GM18868 (cell line): Measurements from ENCODE around the gene LMO7.

Experiments used
- ATAC-seq: cut with Tn5 transposase; IDR thresholded peaks from one replicate; pipeline ENCODE4 v1.9.1; 2021; ENCODE audit warnings: mild to moderate bottlenecking, moderate library complexity; ENCODE audit not compliant: unreplicated experiment

LMO7 gene

GRCh38 chr13:75831389-75831788, 195.3 kb downstream of the LMO7 start:
- no peak for ATAC-seq

GRCh38 chr13:75832812-75833211, 196.7 kb downstream of the LMO7 start:
- ATAC-seq, result no peak

DNA sequence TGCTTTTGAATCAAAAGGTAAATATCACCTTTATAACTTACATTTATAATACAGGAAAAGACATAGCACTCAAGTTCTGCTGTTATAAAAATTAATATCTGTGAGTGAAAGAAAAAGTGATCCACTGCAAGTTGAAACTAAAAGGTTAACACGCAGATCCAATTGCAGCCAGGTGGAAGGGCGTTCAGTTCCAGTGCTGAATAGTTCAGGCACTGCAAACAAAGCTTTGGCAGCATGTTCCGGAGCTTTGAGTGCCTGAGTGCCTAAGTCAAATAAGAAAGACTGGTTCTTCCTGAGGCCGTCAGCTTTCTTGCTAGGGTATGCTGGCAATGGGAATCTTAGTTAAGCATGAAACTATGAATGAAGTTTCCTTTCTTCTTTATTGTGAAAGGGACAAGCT, 200.3 kb downstream of the LMO7 start:
- no peak for ATAC-seq

DNA sequence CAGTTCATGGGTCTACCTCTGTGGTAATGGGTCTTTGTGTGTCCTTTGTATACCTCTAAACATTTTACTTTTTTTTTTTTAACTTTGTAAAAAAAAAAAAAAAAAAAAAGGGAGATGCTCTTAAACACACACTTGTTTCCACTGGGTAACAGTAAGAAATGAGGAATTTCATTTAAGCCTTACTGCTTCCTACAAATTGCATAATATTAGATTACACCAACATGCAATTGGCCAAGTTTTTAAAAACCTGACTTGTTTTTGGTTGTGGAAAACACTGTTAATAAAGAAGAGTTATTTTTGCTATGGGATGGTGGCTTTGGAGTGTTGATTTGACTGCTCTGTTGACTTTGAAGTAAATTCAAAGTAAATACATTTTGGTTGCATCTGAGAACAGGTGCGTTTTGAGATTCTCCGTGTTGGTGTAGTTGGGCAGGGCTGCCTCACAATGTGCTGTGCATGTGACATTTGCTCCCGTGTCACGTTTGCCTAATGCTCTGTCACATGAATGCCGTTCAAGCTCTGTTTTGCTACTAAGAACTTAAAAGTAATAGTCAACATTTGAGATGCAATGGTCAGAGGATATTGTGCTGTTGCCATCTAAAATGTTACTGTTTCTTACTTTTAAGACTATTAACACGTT, 202.4 kb downstream of the LMO7 start:
- no peak for ATAC-seq

DNA sequence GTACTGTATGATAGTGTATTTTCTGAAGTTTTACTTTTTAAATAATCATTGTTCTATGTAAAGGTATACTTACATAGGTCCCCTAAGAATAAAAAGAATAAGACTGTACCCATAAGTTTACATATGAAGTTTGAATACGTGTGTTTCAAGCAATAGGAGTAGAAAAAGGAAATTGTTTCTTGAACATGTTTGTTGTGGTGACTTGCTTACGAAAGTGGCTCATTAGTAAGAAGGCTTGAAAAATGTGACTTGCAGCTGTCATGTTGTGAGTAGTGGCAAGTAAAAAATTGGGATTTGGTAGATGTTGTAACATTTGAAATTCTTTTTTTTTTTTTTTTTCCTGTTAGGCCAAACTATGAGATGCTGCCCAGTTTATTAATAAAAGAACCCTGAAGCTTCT, 203.3 kb downstream of the LMO7 start:
- ATAC-seq, result no peak

DNA sequence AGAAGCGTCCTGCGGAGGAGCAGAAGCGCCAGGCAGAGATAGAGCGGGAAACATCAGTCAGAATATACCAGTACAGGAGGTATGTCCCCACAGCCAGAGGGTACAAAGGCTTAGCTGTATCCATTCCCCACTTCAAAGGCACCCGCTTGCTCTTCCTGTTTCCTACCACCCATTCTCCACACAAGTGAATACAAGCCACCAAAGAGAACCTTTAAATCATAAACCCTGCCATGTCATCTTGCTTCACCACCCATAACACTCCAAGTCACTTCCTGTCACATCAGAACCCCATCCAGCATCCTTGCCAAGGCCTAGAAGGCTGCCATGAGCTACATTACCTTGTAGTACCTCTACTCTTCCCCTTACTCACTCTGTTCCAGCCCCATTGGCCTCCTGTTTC, 205.8 kb downstream of the LMO7 start:
- ATAC-seq, result no peak

GRCh38 chr13:75843074-75843473, 206.9 kb downstream of the LMO7 start:
- ATAC-seq, result no peak

- no peak for ATAC-seq
Observed at GRCh38 chr13:75843991-75844390, 207.9 kb downstream of the LMO7 start.

DNA sequence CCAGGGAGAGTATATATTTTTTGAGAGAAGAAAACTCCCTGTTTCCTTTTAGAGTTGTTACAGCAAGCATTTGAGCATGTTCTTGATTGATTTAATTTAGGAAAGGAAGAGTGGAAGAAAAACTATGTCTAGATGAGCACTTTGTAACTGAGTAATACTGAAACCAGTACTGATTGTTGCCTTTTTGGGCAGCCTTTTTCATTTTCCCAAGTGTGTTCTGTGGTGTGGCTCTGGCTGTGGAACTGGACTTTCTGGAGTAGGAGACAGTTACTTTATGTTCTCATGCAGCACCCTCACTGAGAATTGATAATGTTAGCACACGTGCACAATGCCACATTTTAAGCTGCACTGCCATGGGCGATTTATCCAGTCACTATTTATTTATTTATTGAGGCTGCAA, 211.5 kb downstream of the LMO7 start:
- no peak for ATAC-seq

GRCh38 chr13:75850916-75851315, 214.8 kb downstream of the LMO7 start:
- ATAC-seq, result no peak

GRCh38 chr13:75855216-75855615, 219.1 kb downstream of the LMO7 start:
- ATAC-seq, result no peak

- ATAC-seq, result no peak
Observed at GRCh38 chr13:75855847-75856246, 219.7 kb downstream of the LMO7 start.

- ATAC-seq, result no peak
Observed at GRCh38 chr13:75857291-75857690, 221.2 kb downstream of the LMO7 start.

DNA sequence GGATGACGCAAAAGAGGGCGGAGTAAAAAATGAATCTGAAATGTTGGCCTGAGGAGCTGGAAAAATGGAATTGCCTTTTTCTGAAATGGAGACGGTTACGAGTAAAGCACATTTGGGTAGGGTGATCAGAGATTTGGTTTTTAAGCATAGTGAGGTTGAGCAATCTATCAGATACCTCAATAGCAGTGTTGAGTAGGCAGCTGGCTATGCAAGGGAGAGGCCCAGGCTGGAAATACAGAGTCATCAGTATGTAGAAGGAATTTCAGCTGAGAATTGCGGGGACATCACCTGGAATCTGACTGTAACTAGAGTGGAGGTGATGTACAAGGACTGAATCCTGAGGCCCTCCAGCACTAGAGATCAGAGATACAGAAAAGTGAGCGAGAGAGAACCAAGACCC, 224.8 kb downstream of the LMO7 start:
- ATAC-seq, result no peak

- peak; percentile 45 for ATAC-seq
Observed at GRCh38 chr13:75861786-75862185, 225.7 kb downstream of the LMO7 start.

DNA sequence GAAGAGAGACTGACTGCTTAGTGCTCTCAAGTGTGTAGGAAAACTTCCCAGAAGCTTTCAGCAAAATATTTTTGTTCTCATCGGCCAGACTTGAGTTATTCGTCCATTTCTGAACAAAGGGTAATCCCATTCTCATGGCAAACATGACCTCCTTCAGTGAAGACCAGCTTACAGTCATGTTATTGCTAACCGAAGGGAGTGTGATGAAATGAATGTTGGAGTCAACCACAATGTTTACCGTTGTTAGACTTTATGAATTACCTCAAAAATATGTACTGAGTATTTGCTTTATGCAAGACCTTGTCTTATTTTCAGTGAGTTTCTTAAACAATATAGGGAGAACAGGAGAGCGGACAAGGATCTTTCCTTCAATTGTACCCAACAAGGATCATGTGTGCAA, 228.6 kb downstream of the LMO7 start:
- no peak for ATAC-seq

DNA sequence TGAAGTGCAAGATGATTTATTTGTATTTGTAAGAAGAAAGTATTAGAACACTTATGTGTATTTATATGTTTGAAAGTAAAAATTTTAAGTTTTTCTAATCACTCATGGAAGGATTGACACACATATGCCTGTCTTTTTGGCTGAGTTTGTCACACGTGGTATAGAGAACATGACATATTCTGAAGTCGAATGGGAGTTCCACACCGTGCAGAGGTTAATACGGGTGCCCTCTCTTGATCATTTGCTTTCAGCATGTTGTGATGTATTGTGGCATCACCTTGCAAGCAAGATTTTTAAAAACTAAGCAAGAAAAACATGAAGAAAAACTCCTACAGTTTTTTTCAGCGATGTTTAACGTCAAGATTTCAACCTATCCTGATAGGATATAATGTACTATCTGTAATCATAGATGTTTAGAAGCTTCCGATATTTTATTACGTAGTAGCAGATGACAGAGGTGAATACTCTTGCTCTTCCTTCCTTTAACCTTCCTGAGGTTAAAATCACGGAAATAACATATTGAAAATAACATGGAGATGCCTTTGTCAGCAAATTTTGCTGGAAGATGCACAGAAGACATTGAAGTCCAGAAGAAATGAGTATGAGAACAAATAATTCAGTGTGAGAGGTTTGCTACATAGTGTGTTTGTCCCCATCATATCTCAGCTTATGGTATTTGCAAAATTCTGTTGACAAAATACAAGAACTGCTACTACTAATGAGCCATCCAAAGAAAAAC, 231.4 kb downstream of the LMO7 start:
- ATAC-seq, result no peak

DNA sequence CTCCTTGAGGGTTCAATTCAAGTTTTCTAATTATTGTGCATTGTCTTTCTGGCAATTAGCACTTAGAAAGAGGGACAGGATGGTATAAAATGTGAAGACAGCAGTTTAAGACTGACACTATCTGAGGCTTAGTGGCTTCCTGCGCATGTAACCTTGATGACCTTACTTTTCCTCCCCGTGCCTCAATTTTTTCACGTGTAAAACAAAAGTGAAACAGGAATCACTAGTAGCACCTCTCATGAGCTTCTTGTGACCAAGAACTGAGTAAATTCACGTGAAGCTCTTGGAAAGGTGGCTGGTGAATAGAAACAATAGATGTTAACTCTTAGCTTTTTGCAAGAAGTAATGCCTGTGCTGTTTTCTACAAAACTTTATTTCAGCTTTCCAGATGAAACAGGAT, 233.9 kb downstream of the LMO7 start:
- no peak for ATAC-seq

- no peak for ATAC-seq
Observed at GRCh38 chr13:75870397-75870903, 234.3 kb downstream of the LMO7 start.

DNA sequence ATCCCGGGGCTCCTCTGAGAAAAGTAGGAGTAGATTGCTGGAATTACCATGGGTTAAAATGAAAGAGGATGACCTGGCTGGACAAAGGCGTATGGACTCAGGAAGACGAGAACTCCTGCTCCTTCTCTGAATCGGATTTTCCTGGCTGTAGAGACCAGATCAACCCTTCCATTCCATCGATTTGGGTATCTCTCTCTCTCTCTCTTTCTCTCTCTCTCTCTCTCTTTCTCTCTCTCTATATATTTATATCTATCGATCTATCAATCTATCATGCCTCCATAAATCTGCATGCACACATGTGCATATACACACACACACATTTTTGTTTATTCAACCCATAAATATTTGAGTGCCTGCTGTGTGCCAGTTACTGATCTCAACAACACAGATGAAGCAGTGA, 234.9 kb downstream of the LMO7 start:
- ATAC-seq, result no peak

DNA sequence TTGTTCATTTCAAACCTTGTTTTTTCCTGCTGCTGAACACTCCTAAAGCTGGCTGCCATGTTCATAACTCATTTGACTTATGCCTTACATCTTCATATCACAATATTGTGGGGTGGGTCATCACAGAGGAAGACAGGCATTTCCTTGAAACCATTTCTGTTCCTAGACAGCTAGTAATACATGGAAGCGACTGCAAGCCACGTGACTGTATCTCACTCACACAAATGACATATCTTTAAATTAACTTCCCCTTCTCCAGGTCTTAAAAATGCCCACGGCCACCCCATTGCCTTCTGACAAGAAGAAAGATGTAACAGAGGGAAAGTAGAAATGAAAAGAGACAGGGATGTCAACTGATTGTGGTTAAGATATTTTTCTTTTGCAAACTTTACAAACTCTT, 236.8 kb downstream of the LMO7 start:
- no peak for ATAC-seq

- no peak for ATAC-seq
Observed at GRCh38 chr13:75873494-75873893, 237.4 kb downstream of the LMO7 start.

DNA sequence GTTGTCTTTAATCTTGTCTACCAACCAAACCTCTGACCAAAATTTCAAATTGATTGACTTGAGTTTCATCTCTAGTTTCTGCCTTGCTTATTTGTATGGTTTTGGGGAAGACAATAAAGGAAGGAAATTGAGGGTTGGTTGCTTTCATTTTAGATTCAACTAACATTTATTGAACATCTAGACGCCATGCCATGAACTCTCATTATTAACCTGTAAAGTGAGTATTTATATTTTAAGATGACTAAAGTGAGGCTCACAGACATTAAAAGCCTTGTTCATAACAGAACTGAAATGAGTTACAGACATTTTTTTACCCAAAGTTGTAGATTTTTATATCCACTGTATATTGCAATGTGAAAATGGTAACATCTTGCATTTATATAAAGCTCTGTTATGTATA, 239.3 kb downstream of the LMO7 start:
- no peak for ATAC-seq
